ENCODE results near the gene P2RY6. TPM values are rescaled to one million over a fixed set of nuclear protein-coding genes. Genes with fewer than 3 reads are reported as not detected.

Gene P2RY6
- polyA plus RNA-seq, 1 donor (not counting 4 experiments of a cell fraction or from before 2014, with no cell fraction given) = 0.04 TPM

DNA sequence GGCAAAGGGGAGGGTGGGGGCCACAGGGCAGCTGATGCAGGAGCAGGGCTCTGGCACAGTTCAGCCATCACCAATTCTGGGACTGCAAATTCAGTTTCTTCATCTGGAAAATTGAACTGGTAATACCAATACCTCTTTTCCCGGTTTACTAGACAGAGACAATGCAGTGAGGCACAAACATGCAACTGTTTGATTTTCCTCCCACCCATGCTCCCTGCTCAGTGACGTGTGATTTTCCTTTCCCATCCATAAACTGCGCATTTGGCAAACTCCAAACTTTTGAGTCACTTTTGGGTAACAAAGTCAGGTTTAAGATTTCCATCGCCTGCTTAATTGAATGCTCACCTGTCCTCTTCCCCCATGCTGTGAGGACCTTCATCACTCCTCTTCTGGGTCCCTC lies 30.8 kb upstream of the P2RY6 start:
- Histone ChIP-seq H3K27me3 (ENCODE audit: control insufficient read depth, extremely low read depth, insufficient read depth, low read length) (no peaks in the 10 kb centered on the region), H4K20me1 (ENCODE audit: control insufficient read depth, extremely low read depth, insufficient read depth, low read length) (no peaks in the 10 kb centered on the region), H2AFZ (ENCODE audit: control insufficient read depth, low read length) (no peak overlapping the region), H3K27ac (ENCODE audit: control insufficient read depth, insufficient read depth, low read length) (no peak overlapping the region), H3K4me1 (ENCODE audit: control insufficient read depth, extremely low read depth, insufficient read depth, low read length) (peaks cover 26% of the 10 kb centered on the region), H3K9me1 (ENCODE audit: control insufficient read depth, extremely low read depth, insufficient read depth, low read length) (no peaks in the 10 kb centered on the region), H3K36me3 (ENCODE audit: control insufficient read depth in 2 of 2, extremely low read depth in 1 of 2, insufficient read depth in 2 of 2, low read length in 2 of 2) (peaks cover 0 to 4% of the 10 kb centered on the region in 2 experiments), H3K4me3 (ENCODE audit: control insufficient read depth in 2 of 3, extremely low read depth in 1 of 3, insufficient read depth in 2 of 3, low read depth in 1 of 3, low read length in 3 of 3) (no peak overlapping the region), H3K79me2 (ENCODE audit: control insufficient read depth, insufficient read depth, low read length) (no peaks in the 10 kb centered on the region), H3K9ac (ENCODE audit: control insufficient read depth, extremely low read depth, insufficient read depth, low read length) (no peak overlapping the region), H3K4me2 (ENCODE audit: control insufficient read depth, extremely low read depth, insufficient read depth, low read depth, low read length) (no peak overlapping the region), H3K9me3 (ENCODE audit: control insufficient read depth, low read depth, low read length) (no peaks in the 10 kb centered on the region)
- TF ChIP-seq, protein P1, sequence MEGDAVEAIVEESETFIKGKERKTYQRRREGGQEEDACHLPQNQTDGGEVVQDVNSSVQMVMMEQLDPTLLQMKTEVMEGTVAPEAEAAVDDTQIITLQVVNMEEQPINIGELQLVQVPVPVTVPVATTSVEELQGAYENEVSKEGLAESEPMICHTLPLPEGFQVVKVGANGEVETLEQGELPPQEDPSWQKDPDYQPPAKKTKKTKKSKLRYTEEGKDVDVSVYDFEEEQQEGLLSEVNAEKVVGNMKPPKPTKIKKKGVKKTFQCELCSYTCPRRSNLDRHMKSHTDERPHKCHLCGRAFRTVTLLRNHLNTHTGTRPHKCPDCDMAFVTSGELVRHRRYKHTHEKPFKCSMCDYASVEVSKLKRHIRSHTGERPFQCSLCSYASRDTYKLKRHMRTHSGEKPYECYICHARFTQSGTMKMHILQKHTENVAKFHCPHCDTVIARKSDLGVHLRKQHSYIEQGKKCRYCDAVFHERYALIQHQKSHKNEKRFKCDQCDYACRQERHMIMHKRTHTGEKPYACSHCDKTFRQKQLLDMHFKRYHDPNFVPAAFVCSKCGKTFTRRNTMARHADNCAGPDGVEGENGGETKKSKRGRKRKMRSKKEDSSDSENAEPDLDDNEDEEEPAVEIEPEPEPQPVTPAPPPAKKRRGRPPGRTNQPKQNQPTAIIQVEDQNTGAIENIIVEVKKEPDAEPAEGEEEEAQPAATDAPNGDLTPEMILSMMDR (optimal IDR thresholded peaks at IDR 0.05 in 1 of 3, IDR thresholded peaks at IDR 0.05 in 1 of 3, conservative IDR thresholded peaks at IDR 0.05 in 1 of 3; ENCODE audit: extremely low read depth in 1 of 3, insufficient read depth in 2 of 3, low read length in 3 of 3) = no peak
- TF ChIP-seq EZH2 (IDR thresholded peaks at IDR 0.05; ENCODE audit: low read length) = no peak
- no peak for FAIRE-seq
- no peak for DNase-seq (ENCODE audit: low read depth, low spot score)
- dilution Hi-C loops (cut with MboI; ENCODE audit: extremely low pct_ligation_motif_present, low sequenced_read_pairs) = no loop called here

DNA sequence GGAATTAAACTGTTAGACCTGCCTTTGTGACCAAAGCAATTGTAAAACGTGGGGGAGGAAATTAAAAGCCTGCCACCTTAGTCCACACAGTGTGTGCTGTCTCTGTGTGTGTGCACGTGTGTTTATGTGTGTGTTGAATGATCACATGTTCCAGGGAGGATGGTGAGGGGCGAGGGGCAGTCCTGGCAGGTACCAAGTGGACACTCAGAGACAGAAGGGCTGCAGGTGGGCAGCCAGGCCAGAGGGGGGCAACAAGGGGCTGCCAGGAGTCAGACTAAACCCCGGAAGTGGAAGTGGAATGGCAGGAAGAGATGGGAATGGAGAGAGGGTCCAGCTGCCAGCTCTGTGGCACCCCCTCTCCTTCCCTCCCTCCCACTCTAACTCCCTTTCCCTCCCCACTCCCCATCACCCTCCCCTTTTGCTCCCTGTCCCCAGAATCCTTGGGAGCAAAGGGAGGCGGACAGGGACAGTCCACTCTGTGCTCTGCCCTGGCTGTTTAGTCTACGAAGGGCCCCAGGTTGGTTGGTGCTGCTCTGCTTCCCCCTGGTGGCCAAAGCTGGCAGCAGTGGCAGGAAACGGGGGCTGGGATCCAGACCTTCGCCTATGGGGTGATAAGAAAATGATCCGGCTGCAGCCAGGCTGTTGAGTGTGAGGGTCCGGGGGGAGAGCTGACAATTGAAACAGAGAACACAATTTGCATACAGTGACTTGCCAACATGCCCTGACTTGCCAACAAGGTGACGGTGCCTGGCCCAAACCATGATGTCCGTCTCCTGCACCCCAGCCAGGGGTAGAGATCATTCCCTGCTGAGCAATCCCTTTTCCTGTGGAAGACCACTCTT lies 29.7 kb upstream of the P2RY6 start:
- Histone ChIP-seq H3K27ac (ENCODE audit: control insufficient read depth, insufficient read depth, low read length) (no peak overlapping the region), H3K9ac (ENCODE audit: control insufficient read depth, extremely low read depth, insufficient read depth, low read length) (peak overlapping the region; percentile 48), H3K4me2 (ENCODE audit: control insufficient read depth, extremely low read depth, insufficient read depth, low read depth, low read length) (peak overlapping the region; percentile 7), H4K20me1 (ENCODE audit: control insufficient read depth, extremely low read depth, insufficient read depth, low read length) (no peaks in the 10 kb centered on the region), H3K27me3 (ENCODE audit: control insufficient read depth, extremely low read depth, insufficient read depth, low read length) (no peaks in the 10 kb centered on the region), H3K9me1 (ENCODE audit: control insufficient read depth, extremely low read depth, insufficient read depth, low read length) (no peaks in the 10 kb centered on the region), H2AFZ (ENCODE audit: control insufficient read depth, low read length) (peak overlapping the region; percentile 97), H3K36me3 (ENCODE audit: control insufficient read depth in 2 of 2, extremely low read depth in 1 of 2, insufficient read depth in 2 of 2, low read length in 2 of 2) (peaks cover 0 to 3% of the 10 kb centered on the region in 2 experiments), H3K4me3 (ENCODE audit: control insufficient read depth in 2 of 3, extremely low read depth in 1 of 3, insufficient read depth in 2 of 3, low read depth in 1 of 3, low read length in 3 of 3) (no peak overlapping the region), H3K79me2 (ENCODE audit: control insufficient read depth, insufficient read depth, low read length) (no peaks in the 10 kb centered on the region), H3K4me1 (ENCODE audit: control insufficient read depth, extremely low read depth, insufficient read depth, low read length) (peaks cover 19% of the 10 kb centered on the region), H3K9me3 (ENCODE audit: control insufficient read depth, low read depth, low read length) (no peaks in the 10 kb centered on the region)
- FAIRE-seq (peak; percentile 46), DNase-seq (ENCODE audit: low read depth, low spot score) (no peak)
- TF ChIP-seq, protein P1 (optimal IDR thresholded peaks at IDR 0.05 in 1 of 3, IDR thresholded peaks at IDR 0.05 in 1 of 3, conservative IDR thresholded peaks at IDR 0.05 in 1 of 3; ENCODE audit: extremely low read depth in 1 of 3, insufficient read depth in 2 of 3, low read length in 3 of 3) = peak; percentile 93 to 96 (median 94)
- no peak for TF ChIP-seq EZH2 (IDR thresholded peaks at IDR 0.05; ENCODE audit: low read length)
- dilution Hi-C loops (cut with MboI; ENCODE audit: extremely low pct_ligation_motif_present, low sequenced_read_pairs) = no loop called here

Data from keratinocyte (primary cell).